Measurements from ENCODE around the gene UGT1A1.

Gene UGT1A1

GRCh38 chr2:233775414-233775813 is 15.3 kb downstream of the UGT1A1 start:
- Histone ChIP-seq H3K27me3 (ENCODE audit: control insufficient read depth, low read length) (no peaks in the 10 kb centered on the region), H3K79me2 (ENCODE audit: control insufficient read depth, low read length) (no peaks in the 10 kb centered on the region), H3K4me2 (ENCODE audit: low read length) (no peak overlapping the region), H3K4me3 (ENCODE audit: low read length) (no peak overlapping the region), H4K20me1 (ENCODE audit: control insufficient read depth, insufficient read depth, low read depth, low read length) (no peaks in the 10 kb centered on the region), H3K4me1 (ENCODE audit: control insufficient read depth, low read length) (no peaks in the 10 kb centered on the region), H3K9me3 (ENCODE audit: control insufficient read depth, insufficient read depth, low read length) (peaks cover 2% of the 10 kb centered on the region; the same call in 1 of the 2 replicates), H3K27ac (ENCODE audit: low read depth, low read length) (no peak overlapping the region), H3F3A (ENCODE audit: control insufficient read depth, insufficient read depth) (no peaks in the 10 kb centered on the region), H3K36me3 (ENCODE audit: control insufficient read depth, low read length) (no peaks in the 10 kb centered on the region), H3K9me2 (replicated peaks; ENCODE audit: control insufficient read depth, low read length) (no peaks in the 10 kb centered on the region)
- TF ChIP-seq CTCF (IDR thresholded peaks at IDR 0.05; ENCODE audit: low read depth, low read length, poor library complexity, severe bottlenecking) (no peak), EZH2phosphoT487 (IDR thresholded peaks at IDR 0.05; ENCODE audit: borderline replicate concordance, low read length) (no peak)

DNA sequence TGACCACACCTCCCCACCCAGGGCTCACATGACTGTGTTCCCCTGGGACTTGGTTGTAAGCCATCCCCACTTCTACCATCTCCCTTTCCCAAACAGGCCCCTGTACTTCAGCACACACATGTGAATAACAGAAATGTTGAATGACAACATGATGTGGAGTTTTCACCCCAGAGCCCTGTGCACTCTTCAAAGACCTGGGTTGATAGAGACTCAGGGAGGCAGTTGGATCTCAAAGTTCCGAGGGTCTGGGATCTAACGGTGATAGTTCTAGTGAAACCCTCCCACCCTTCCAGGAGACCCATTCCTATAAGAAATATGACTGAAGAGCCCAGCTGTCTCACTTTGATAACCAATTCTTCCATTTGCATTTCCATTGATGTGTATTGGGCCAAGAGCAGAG is 18.0 kb downstream of the UGT1A1 start, which contains the start of gene MROH2A:
Gene MROH2A, plus strand, starts transcription at position 301 of the 400 bp plus-strand sequence. CDS start 1,029 bp downstream, outside the sequence.
- Histone ChIP-seq H3K36me3 (ENCODE audit: control insufficient read depth, low read length) (no peaks in the 10 kb centered on the region), H3K9me3 (ENCODE audit: control insufficient read depth, insufficient read depth, low read length) (peaks cover 2% of the 10 kb centered on the region; the same call in 1 of the 2 replicates), H3K27me3 (ENCODE audit: control insufficient read depth, low read length) (0 out of 2 replicates have a peak, but pooled peaks cover 2% of the 10 kb centered on the region), H3K9me2 (replicated peaks; ENCODE audit: control insufficient read depth, low read length) (no peaks in the 10 kb centered on the region), H4K20me1 (ENCODE audit: control insufficient read depth, insufficient read depth, low read depth, low read length) (no peaks in the 10 kb centered on the region), H3K79me2 (ENCODE audit: control insufficient read depth, low read length) (no peaks in the 10 kb centered on the region), H3K4me1 (ENCODE audit: control insufficient read depth, low read length) (no peaks in the 10 kb centered on the region), H3K4me3 (ENCODE audit: low read length) (no peak within 1 kb of the TSS), H3K27ac (ENCODE audit: low read depth, low read length) (no peak within 1 kb of the TSS), H3K4me2 (ENCODE audit: low read length) (no peak within 1 kb of the TSS), H3F3A (ENCODE audit: control insufficient read depth, insufficient read depth) (no peaks in the 10 kb centered on the region)
- TF ChIP-seq CTCF (IDR thresholded peaks at IDR 0.05; ENCODE audit: low read depth, low read length, poor library complexity, severe bottlenecking) (no peak), EZH2phosphoT487 (IDR thresholded peaks at IDR 0.05; ENCODE audit: borderline replicate concordance, low read length) (no peak)

GRCh38 chr2:233779722-233780121 is 19.7 kb downstream of the UGT1A1 start:
- Histone ChIP-seq H3K27ac (ENCODE audit: low read depth, low read length) (no peak overlapping the region), H3K27me3 (ENCODE audit: control insufficient read depth, low read length) (0 out of 2 replicates have a peak, but pooled peaks cover 2% of the 10 kb centered on the region), H3K36me3 (ENCODE audit: control insufficient read depth, low read length) (no peaks in the 10 kb centered on the region), H4K20me1 (ENCODE audit: control insufficient read depth, insufficient read depth, low read depth, low read length) (no peaks in the 10 kb centered on the region), H3K9me2 (replicated peaks; ENCODE audit: control insufficient read depth, low read length) (no peaks in the 10 kb centered on the region), H3K4me1 (ENCODE audit: control insufficient read depth, low read length) (no peaks in the 10 kb centered on the region), H3F3A (ENCODE audit: control insufficient read depth, insufficient read depth) (no peaks in the 10 kb centered on the region), H3K9me3 (ENCODE audit: control insufficient read depth, insufficient read depth, low read length) (peaks cover 2% of the 10 kb centered on the region; the same call in 1 of the 2 replicates), H3K4me2 (ENCODE audit: low read length) (no peak overlapping the region), H3K4me3 (ENCODE audit: low read length) (no peak overlapping the region), H3K79me2 (ENCODE audit: control insufficient read depth, low read length) (no peaks in the 10 kb centered on the region)
- no peak for TF ChIP-seq EZH2phosphoT487 (IDR thresholded peaks at IDR 0.05; ENCODE audit: borderline replicate concordance, low read length)
- TF ChIP-seq CTCF (IDR thresholded peaks at IDR 0.05; ENCODE audit: low read depth, low read length, poor library complexity, severe bottlenecking): no peak

Data from DOHH2 (cell line).